HG03135 (cell line): ENCODE results near the gene ECD.
"Not testable (repeated sequence)": the region's sequence is repeated elsewhere in the genome, so short reads cannot be mapped to it uniquely, and the experiment has no call there.

Experiments used
- ATAC-seq: cut with Tn5 transposase; IDR thresholded peaks from one replicate; pipeline ENCODE4 v1.9.1; 2021; ENCODE audit warnings: mild to moderate bottlenecking, moderate library complexity; ENCODE audit not compliant: unreplicated experiment

ECD gene

DNA sequence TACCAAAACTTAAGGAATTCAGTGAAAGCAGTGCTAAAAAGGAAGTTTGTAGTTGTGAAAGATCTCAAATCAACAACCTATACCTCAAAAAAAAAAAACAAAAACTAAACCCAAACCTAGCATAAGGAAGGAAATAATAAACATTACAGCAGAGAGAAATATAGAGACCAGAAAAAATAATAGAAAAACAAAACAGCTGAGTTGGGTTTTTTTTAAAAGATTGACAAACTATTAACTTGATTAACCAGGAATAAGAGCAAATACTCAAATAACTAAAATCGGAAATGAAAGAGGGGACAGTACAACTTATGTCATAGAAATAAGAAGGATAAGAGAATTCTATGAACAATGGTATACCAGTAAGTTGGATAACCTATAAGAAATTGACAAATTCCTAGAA lies 6.7 kb downstream of the ECD start:
- no peak for ATAC-seq

DNA sequence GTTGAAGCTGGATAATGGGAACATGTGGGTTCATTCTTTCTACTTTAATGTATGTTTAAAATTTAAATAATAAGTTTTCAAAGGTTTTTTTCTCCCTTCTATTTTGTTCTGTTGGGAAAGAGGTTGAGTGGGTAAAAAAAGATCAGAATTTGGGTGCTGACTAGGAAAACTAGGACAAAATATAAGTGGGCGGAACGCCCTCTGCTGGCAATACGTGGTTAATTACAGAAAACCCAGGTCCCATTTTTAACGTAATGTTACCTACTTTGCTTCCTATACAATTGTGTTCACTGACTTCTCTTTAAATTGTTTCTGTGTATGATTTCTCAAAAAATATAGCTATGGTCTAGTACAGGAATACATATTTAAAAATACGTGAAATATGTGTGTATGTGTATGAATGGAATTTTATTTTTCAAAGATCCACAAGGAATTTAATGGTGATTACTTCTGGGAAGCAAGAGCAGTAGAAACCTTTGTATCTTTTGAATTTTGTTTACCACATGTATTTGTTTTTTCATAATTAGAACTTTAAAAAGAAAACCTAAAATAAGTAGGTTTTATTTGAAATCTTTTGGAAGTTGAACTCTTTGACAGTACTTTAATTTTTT lies 8.7 kb downstream of the ECD start:
- ATAC-seq = no peak

DNA sequence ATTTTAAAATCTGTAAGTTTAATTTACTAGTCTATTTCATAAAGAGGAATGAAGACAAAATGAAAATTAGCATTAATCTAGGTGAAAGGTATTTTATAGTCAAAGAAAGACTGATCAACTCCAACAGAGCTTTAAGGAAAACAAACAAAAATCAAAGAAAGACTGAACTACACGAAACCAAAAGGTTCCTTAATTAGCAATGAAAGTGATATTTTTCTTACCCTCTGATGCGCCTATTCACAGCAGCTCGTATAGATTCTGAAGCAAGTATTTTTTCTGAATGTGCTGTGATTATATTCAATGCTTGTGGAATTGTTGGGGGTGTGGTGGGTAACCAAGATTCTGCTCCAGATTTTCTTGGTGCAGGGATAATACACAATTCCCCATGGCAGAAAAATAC lies 11.8 kb downstream of the ECD start:
- no peak for ATAC-seq

DNA sequence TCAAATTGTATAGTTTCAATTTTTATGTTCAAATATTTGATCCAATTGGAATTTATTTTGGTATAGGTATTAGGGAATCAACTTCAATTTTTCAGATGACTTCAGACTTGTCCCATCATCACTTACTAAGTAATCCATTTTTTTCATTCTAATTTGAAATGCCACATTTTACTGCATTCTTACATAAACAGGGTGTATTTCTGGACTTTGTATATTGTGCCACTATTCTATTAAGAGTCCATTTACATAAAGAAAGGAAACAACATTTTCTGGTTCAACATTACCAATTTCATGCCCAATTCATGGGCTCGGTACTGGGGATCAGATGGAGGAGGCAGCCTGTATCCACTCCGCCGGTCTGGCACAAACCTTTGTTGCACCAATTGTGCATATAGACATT lies 15.8 kb downstream of the ECD start:
- ATAC-seq = no peak

DNA sequence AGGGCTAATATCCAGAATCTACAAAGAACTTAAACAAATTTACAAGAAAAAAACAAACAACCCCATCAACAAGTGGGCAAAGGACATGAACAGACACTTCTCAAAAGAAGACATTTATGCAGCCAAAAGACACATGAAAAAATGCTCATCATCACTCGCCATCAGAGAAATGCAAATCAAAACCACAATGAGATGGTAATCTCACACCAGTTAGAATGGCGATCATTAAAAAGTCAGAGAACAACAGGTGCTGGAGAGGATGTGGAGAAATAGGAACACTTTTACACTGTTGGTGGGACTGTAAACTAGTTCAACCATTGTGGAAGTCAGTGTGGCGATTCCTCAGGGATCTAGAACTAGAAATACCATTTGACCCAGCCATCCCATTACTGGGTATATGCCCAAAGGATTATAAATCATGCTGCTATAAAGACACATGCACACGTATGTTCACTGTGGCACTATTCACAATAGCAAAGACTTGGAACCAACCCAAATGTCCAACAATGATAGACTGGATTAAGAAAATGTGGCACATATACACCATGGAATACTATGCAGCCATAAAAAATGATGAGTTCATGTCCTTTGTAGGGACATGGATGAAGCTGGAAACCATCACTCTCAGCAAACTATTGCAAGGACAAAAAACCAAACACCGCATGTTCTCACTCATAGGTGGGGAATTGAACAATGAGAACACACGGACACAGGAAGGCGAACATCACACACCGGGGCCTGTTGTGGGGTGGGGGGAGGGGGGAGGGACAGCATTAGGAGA lies 17.0 kb downstream of the ECD start:
- ATAC-seq = not testable (repeated sequence)

DNA sequence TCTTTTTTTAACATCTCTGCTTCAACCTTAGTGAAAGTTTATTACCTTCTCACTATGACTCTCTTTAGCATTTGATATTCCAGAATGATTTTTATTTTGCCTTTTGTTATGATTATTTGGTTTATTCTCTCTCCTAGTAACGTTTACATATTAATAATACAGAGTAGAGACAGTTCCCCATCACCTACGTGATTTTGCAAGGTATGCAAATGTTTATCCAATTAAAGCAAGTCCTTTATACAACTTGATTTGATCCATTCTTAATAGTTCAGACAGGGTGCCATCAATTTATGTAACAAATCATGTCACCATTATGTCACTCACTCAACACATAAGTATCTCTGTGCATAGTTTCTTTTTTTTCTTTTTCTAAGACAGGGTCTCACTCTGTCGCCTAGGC lies 26.2 kb downstream of the ECD start:
- no peak for ATAC-seq

DNA sequence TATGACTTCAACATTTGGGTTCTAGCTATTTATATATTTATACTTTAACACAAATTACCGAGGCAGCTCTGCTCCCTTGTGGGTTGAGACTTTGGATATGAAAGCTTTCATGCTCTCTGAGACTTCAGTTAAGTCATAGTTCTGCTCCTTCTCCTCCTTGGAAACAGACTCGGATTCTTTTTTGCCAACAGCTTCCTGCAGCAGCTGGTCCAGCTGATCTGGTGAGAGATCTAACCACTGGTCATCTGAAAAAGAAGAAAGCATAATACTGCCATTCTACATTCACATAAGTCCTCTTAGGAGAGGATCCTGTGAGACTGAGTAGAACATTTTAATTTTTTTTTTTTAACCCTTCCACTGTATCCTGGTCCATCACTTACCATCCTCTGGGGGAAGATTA lies 28.6 kb downstream of the ECD start:
- no peak for ATAC-seq

DNA sequence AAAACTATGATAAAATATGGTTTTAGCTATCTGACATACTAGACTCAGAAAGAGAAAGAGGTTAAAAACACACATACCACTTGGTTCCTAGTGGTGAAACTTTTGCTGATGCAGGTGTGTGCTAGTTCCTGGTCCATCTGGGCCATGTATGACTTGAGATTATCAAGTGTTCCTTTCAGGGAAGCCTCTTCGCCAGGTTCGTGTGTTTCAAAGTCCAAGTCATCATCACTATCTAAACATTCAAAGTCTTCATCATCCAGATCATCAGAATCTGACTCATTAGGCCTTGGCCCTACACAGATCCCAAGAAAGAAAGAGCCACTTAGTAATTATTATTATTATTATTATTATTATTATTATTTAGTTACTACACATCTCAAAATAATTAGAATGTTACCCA lies 31.2 kb downstream of the ECD start:
- ATAC-seq = no peak

DNA sequence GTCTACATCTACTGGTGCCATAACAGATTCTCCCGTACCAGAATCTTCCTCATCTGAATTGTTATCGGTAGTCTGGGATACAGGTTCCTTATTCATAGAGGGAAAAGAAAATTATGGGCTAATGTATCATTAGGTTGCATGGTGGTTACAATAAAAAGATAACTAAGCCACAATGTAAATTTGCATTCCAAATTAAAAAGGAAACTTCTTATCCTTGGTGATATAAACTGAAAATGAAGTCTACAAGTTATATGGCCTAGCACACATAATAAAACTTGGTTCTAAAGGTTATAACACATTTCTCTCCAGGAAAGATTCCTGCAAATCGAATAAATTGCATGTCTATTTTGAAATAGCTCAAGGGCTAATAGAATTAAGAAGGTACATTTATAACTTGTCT lies 33.1 kb downstream of the ECD start:
- no peak for ATAC-seq

DNA sequence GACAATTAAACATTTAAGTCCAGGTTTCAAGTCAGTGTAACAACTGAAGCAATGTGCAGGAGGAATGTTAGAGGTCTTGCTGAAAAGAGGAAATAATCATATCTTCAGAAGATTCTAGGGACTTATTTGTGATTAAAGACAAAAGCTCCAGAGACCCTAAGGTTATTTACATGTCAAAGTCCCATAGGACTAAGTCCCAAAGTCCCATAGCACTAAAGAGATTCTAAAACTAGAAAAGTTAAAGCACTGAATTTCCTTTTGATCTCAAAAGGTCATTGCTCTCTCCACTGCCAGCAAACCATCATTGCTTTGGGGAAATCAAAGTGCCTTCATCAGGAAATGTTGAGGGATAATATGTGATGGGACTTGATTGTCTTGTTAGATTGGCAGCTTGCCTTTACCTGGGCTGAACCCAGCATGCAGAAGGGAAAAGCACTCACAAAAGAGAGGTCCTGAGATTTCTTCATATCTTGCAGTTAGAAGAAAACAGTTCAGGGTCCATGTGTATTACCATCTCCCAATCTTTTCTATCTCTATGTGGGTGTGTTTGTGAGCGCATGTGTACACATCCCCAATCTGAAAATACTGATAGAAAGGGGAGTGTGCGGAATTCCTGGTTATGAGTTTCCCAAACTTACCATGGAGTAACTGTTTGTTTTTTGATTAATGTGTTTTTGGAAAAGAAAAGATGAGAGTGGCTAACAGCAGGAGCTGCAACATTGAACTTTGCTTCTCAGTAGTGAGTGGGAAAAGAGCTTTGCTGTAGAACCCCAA lies 35.7 kb downstream of the ECD start:
- ATAC-seq = no peak

DNA sequence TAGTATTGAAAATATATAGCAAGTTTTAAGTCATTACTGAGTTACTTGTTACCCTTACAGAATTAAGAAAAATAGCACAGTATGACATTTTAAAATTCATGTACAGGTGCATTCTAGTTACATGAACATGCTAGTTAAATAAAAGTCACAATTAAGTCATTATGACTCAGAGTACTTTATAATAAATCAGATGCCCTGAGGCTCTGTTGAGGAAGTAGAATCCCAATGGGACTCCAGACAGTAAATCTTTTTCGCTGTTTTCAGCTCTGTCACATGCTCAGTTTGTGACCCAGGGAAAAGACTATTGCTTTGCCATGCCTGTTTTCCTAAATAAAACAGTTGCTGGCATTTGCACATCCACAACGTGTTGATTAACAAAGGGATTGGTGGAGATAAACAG lies 36.5 kb downstream of the ECD start:
- no peak for ATAC-seq

DNA sequence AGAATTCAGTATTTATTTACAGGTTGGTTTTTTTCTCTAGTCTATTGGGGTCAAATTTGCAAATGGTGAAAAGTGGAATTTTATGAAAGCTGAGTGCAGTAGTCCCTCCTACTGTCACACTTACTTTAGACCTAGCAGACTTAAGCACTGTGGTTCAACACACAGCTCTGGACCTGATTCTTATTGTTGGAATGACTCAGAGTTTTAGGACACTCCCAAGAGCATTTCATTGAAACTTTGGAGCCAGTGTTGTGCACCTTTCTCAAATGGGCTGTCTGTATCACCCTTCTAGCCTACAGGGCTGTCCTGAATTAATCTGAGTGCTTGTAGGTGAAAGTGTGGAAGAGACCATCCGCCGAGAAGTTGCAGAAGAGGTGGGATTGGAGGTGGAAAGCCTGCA lies 41.5 kb downstream of the ECD start:
- no peak for ATAC-seq

DNA sequence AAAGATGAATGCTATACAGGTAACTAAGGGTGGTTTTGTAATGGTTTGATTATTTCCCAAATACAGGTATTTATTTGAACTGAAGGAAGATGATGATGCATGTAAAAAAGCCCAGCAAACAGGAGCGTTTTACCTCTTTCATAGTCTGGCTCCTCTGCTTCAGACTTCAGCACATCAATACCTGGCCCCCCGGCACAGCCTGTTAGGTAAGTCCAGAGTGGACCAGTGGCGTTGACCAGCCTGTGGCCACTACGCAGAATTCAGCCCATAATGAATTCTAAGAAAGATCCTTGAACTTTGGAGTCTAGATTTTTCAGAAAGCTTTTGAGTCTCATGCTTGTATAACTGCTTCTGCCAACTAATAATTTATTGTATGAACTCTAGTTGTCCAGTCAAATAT lies 47.9 kb downstream of the ECD start:
- ATAC-seq = no peak

DNA sequence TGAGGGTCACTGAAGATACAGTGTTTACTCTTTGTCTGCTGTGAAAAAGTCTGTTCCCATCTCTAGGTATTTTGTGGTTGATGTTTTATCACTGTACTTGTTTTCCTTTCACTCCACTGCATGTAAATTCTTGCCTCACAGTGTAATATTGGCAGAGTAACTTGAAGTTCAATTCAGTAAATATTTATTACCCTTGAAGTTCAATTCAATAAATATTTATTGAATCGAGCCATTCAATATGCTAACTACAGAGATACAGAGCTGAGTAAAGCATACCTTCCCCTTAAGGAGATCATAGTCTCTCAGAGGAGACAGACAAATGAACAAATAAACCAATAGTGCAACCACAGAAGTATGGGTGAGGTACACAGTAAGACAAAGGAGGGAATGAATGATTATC lies 48.4 kb downstream of the ECD start:
- ATAC-seq = no peak

DNA sequence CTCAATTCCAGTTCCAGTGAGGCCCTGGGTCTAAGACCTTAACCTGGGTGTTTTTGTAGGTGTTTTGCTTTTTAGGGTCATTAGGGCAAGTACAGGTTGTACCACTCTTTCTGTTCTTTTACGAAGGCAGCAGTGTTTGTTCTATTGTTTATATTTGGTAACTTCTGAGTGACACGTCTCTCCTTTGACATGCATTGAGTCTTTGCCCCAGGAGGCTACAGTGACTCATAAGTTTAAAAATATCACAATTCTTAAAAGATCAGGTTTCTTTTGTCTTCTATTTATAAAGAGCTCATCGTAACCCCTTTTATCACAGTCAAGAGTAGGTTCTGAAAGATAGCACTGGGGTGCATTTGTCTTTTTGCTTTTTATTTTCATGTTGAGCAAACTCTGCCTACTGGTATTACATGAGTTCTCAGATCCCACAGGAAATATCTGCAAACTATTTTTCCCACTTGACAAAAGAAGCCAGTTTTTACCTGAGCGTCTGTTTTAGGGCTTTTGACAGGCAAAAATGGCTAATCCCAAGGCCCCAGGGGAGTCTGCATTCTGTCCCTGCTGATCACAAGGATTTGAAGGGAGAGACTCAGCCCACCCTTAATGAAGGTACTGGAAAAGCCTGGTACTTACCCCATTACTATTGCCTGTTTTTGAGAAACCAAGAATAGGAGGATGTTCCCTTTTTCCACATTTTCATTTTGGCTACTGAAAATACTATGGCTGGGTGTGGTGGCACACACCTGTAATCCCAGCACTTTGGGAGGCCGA lies 49.6 kb downstream of the ECD start:
- peak; percentile 85 for ATAC-seq

DNA sequence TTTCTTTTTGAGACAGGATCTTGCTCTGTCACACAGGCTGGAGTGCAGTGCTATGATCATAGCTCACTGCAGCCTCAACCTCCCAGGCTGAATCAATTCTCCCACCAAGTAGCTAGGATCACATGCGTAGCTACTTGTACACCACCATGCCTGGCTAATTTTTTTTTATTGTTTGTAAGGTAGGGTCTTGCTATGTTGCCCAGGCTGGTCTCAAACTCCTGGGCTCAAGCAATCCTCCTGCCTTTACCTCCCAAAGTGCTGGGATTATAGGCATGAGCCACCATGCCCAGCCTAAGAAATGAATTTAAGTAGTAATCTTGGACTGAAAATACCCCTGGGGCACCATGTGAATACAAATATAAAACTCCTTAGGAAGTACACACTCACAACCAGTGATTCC lies 51.8 kb downstream of the ECD start:
- ATAC-seq = no peak

DNA sequence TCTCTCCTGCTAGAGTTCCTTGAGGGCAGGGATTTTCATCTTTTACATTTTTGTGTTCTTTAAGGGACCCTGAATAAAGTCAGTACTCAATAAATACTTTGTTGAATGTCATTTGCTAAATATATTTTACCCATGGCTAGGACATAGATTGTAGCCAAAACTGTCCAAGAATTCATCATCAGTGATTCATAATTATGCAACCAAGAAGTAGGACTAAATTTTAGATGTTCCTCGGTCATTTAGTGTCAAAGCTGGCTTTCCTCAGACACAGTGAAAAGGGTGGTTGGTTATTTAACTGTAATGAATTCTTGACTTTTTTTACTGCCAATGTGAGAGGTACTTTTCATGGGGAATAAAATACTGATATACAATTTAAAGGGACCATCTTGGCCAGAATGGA lies 54.3 kb downstream of the ECD start:
- ATAC-seq = no peak

DNA sequence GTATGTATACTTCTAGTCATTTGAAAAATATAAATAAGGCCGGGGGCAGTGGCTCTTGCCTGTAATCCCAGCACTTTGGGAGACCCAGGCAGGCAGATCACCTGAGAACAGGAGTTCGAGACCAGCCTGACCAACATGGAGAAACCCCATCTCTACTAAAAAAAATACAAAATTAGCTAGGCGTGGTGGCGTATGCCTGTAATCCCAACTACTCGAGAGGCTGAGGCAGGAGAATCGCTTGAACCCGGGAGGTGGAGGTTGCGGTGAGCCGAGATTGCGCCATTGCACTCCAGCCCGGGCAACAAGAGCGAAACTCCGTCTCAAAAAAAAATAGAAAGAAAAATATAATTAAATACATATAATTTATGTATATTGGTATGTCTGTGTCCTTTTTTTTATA lies 55.8 kb downstream of the ECD start:
- not testable (repeated sequence) for ATAC-seq

DNA sequence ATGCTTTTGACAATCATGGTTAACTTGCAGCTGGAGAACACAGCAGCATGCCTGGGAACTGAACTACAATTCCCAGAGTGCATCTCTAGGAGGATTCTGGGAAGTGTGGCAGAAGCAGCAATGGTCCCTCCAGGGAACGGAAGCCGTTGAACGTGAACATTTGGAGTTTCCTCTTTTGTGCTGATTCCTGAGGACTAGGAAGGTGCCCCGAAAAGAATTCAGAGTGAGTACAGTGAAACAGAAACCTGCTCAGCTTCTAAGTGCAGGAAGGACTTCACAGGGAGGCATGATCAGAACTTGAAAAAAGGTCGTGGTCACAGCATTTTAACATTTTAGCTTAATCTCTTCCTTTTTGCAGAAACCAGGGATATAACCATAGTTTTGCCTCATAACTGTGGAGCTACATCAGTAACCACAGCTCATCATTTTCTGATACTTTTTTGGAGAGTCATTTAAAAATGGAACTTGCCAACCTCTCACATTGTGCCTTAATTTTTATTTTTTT lies 57.4 kb downstream of the ECD start, which contains the start of gene NUDT13:
TSS of gene NUDT13 (plus strand) at position 111 of the 505 bp plus-strand sequence. CDS start 3,911 bp downstream, outside the sequence.
- peak; percentile 68 for ATAC-seq

DNA sequence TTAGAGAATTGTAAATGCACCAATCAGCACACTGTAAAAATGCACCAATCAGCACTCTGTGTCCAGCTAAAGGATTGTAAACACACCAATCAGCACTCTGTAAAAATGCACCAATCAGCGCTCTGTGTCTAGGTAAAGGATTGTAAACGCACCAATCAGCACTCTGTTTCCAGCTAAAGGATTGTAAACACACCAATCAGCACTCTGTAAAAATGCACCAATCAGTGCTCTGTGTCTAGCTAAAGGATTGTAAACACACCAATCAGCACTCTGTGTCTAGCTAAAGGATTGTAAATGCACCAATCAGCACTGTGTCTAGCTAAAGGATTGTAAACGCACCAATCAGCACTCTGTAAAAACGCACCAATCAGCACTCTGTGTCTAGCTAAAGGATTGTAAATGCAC lies 58.6 kb downstream of the ECD start:
- not testable (repeated sequence) for ATAC-seq

DNA sequence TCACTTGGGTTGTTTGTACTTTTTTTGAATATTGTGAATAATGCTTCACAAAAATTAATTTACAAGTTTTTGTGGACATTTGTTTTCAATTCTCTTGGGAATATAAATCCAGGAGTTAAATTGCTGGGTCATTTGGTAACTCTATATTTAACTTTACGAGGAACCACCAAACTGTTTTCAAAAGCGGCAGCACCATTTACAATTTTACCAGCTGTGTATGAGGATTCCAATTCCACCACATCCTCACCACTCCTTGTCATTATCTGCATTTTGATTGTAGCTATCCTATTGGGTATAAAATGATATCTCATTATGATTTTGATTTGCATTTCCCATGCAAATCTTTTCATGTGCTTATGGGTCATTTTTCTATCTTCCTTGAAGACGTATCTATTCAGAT lies 61.5 kb downstream of the ECD start:
- no peak for ATAC-seq
